ENCODE measurements around the gene ERO1A. TPM values are rescaled to one million over a fixed set of nuclear protein-coding genes. Genes with fewer than 3 reads are reported as not detected.
A peak's percentile ranks its signal among the peaks of the same experiment; 100 is the strongest.
"Not testable (repeated sequence)": the region's sequence is repeated elsewhere in the genome, so short reads cannot be mapped to it uniquely, and the experiment has no call there.

Gene ERO1A
- total RNA-seq, result 76.0 and 83.0 TPM in 2 replicates

- no peak for DNase-seq (ENCODE audit: extremely low read depth, low read depth, low spot score)
Observed at GRCh38 chr14:52695481-52696091, at the start of gene ERO1A. ERO1A (minus strand) TSS chr14:52695558; CDS start chr14:52695481, 77 bp downstream.

GRCh38 chr14:52741865-52742264 lies 46.5 kb upstream of the ERO1A start:
- DNase-seq (ENCODE audit: extremely low read depth, low read depth, low spot score), result no peak

GRCh38 chr14:52740751-52741150 lies 45.4 kb upstream of the ERO1A start:
- no peak for DNase-seq (ENCODE audit: extremely low read depth, low read depth, low spot score)

GRCh38 chr14:52738409-52738808 lies 43.1 kb upstream of the ERO1A start:
- DNase-seq (ENCODE audit: extremely low read depth, low read depth, low spot score), result no peak

- DNase-seq (ENCODE audit: extremely low read depth, low read depth, low spot score), result no peak
Observed at GRCh38 chr14:52735921-52736489, 40.6 kb upstream of the ERO1A start.

GRCh38 chr14:52733824-52734223 lies 38.5 kb upstream of the ERO1A start:
- no peak for DNase-seq (ENCODE audit: extremely low read depth, low read depth, low spot score)

- no peak for DNase-seq (ENCODE audit: extremely low read depth, low read depth, low spot score)
Observed at GRCh38 chr14:52730709-52731111, 35.4 kb upstream of the ERO1A start.

- peak; percentile 71 for DNase-seq (ENCODE audit: extremely low read depth, low read depth, low spot score)
Observed at GRCh38 chr14:52729925-52730708, 34.8 kb upstream of the ERO1A start, which contains the start of gene STYX. STYX (plus strand) TSS chr14:52730166; CDS start chr14:52730475, 309 bp downstream.

GRCh38 chr14:52729585-52729924 lies 34.2 kb upstream of the ERO1A start:
- no peak for DNase-seq (ENCODE audit: extremely low read depth, low read depth, low spot score)

GRCh38 chr14:52729035-52729434 lies 33.7 kb upstream of the ERO1A start:
- DNase-seq (ENCODE audit: extremely low read depth, low read depth, low spot score), result not testable (repeated sequence)

- DNase-seq (ENCODE audit: extremely low read depth, low read depth, low spot score), result not testable (repeated sequence)
Observed at GRCh38 chr14:52727509-52727908, 32.2 kb upstream of the ERO1A start.

- no peak for DNase-seq (ENCODE audit: extremely low read depth, low read depth, low spot score)
Observed at GRCh38 chr14:52724360-52724644, 28.9 kb upstream of the ERO1A start.

GRCh38 chr14:52723514-52724359 lies 28.4 kb upstream of the ERO1A start:
- no peak for DNase-seq (ENCODE audit: extremely low read depth, low read depth, low spot score)

GRCh38 chr14:52716155-52716554 lies 20.8 kb upstream of the ERO1A start:
- DNase-seq (ENCODE audit: extremely low read depth, low read depth, low spot score), result no peak

- no peak for DNase-seq (ENCODE audit: extremely low read depth, low read depth, low spot score)
Observed at GRCh38 chr14:52711666-52712065, 16.3 kb upstream of the ERO1A start.

- DNase-seq (ENCODE audit: extremely low read depth, low read depth, low spot score), result peak; percentile 67
Observed at GRCh38 chr14:52706724-52707706, 11.7 kb upstream of the ERO1A start, which contains the start of gene PSMC6. PSMC6 (plus strand) TSS chr14:52707200; CDS start chr14:52707220, 20 bp downstream.

- no peak for DNase-seq (ENCODE audit: extremely low read depth, low read depth, low spot score)
Observed at GRCh38 chr14:52706286-52706685, 10.9 kb upstream of the ERO1A start.

GRCh38 chr14:52703664-52704063 lies 8.3 kb upstream of the ERO1A start:
- DNase-seq (ENCODE audit: extremely low read depth, low read depth, low spot score), result no peak

- DNase-seq (ENCODE audit: extremely low read depth, low read depth, low spot score), result no peak
Observed at GRCh38 chr14:52703225-52703624, 7.9 kb upstream of the ERO1A start.

- DNase-seq (ENCODE audit: extremely low read depth, low read depth, low spot score), result no peak
Observed at GRCh38 chr14:52701223-52701622, 5.9 kb upstream of the ERO1A start.
